CD4-positive, alpha-beta T cell (primary cell): ENCODE data around the gene KRTAP10-11. TPM values are rescaled to one million over a fixed set of nuclear protein-coding genes. Genes with fewer than 3 reads are reported as not detected.

Source experiments
- ATAC-seq: fragments of 200-7000 bp; cut with Tn5 transposase; one replicate; pipeline ENCODE4 v1.10.0; 2022; ENCODE audit warnings: mild to moderate bottlenecking; ENCODE audit not compliant: poor library complexity
- CTCF ChIA-PET: fragments of 350-600 bp; sonication (Branson Sonifier 250); formaldehyde crosslinking; loops from one replicate; lab custom pipeline; 2021; ENCODE audit warnings: antibody characterized with exemption, inconsistent platforms; lab: Charles Lee
- POLR2A ChIA-PET: fragments of 350-600 bp; sonication (Branson Sonifier 250); formaldehyde crosslinking; loops from one replicate; lab custom pipeline; 2021; ENCODE audit warnings: antibody characterized with exemption, inconsistent platforms; lab: Charles Lee
- DNase-seq, 14 experiments: peaks; one replicate each; pipeline ENCODE4 v3.0.0-alpha.2; 2013 to 2020; ENCODE audit warnings: mixed read lengths in 2 of 14
- H3K27ac ChIP-seq, 2 donors: one replicate each; pipeline versions ENCODE4 v1.5.1 to v1.7.0; 2013; ENCODE audit warnings: low read length in 2 of 2, low read depth in 1 of 2, mild to moderate bottlenecking in 1 of 2
- H3K27me3 ChIP-seq, 2 experiments: 1 replicate in 1 of 2; 2 replicates in 1 of 2; pipeline versions ENCODE4 v1.6.1 to v1.7.0; 2013; ENCODE audit warnings: low read length in 2 of 2, control low read depth in 1 of 2, mild to moderate bottlenecking in 1 of 2, moderate library complexity in 1 of 2; ENCODE audit not compliant: insufficient read depth in 2 of 2, control insufficient read depth in 1 of 2
- H3K36me3 ChIP-seq: one replicate; pipeline ENCODE4 v1.6.1; 2013; ENCODE audit warnings: low read length, control low read depth; ENCODE audit not compliant: insufficient read depth
- H3K4me1 ChIP-seq: one replicate; pipeline ENCODE4 v1.6.1; 2013; ENCODE audit warnings: low read length, control low read depth; ENCODE audit not compliant: insufficient read depth
- H3K4me3 ChIP-seq: one replicate; pipeline ENCODE4 v1.5.1; 2013; ENCODE audit warnings: mild to moderate bottlenecking, low read length, moderate library complexity
- H3K9me3 ChIP-seq, 2 experiments: 1 replicate in 1 of 2; 2 replicates in 1 of 2; pipeline versions ENCODE4 v1.6.1 to v1.7.0; 2013; ENCODE audit warnings: low read length in 2 of 2, mild to moderate bottlenecking in 2 of 2, control low read depth in 1 of 2, moderate library complexity in 1 of 2; ENCODE audit not compliant: control insufficient read depth in 1 of 2, insufficient read depth in 1 of 2
- H3K27ac Mint-ChIP-seq: one replicate; pipeline ENCODE4 v1.8.0; 2020; ENCODE audit warnings: mixed read lengths
- H3K27me3 Mint-ChIP-seq: one replicate; pipeline ENCODE4 v1.8.0; 2021; ENCODE audit warnings: mixed read lengths
- H3K36me3 Mint-ChIP-seq: one replicate; pipeline ENCODE4 v1.8.0; 2021; ENCODE audit warnings: low read depth, mixed read lengths
- H3K4me1 Mint-ChIP-seq: one replicate; pipeline ENCODE4 v1.8.0; 2021; ENCODE audit warnings: low read depth, mixed read lengths
- H3K4me3 Mint-ChIP-seq: one replicate; pipeline ENCODE4 v1.8.0; 2020; ENCODE audit warnings: mild to moderate bottlenecking, mixed read lengths
- H3K9me3 Mint-ChIP-seq: one replicate; pipeline ENCODE4 v1.8.0; 2020; ENCODE audit warnings: mixed read lengths
- intact Hi-C, 2 experiments: fragments of 100-400 bp; cut with DNase I in 1 of 2; cut with micrococcal nuclease in 1 of 2; formaldehyde crosslinking; loops; one replicate each; pipeline versions ENCODE4 v1.15.1 to v1.9.0; 2023 to 2025; cut with DNase I, micrococcal nuclease
- total RNA-seq, 174 experiments: library from RNA in 2 of 174; stranded (reverse) in 2 of 174; gene quantifications; one replicate each; pipeline ENCODE4 v1.2.3 and lab custom pipeline; 2021 to 2026
- TF ChIP-seq, protein P1 (sequence below): fragments of 200-600 bp; IDR thresholded peaks from one replicate; pipeline ENCODE4 v1.8.0; 2022; ENCODE audit warnings: antibody characterized with exemption, mild to moderate bottlenecking

The KRTAP10-11 gene
- total RNA-seq, 2 experiments from 2014 or later, result not detected

DNA sequence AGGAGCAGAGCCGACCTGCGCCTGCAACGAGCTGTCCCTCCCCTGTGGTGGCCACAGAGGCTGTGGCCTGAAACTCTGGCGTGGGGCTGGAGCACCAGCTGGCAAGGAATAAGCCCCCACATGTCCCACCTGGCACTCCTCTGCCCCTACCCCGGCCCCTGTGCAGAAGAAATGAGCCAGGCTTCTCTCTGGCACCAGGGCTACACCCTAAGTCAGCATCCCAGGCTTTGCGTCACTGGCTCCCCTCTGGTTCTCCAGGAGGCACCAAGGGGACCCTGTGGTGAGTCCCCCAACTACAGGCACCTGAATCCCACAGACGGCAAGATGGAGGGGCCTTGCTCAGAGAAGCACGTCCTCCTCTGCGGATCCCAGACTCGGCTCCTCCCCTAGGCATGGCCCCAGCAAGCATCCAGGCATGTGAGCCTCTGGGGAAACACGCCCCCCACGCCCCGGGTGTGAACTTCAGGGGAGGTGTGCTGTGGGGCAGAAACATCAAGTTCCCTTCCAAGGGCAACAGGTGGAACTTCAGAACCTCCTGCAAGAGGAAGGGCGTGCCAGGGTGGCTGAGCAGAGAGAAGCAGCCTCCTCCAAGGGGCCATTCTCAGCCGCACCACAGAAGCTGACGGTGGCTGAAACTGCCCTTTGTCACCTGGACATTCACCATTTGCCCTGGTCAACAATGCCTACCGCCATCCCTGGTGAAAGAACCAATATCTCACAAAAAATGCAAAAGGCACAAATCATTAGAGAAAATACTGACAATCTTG, 42.9 kb upstream of the KRTAP10-11 start:
- peaks cover 7 to 14% of the 10 kb centered on the region in 2 experiments for H3K9me3 ChIP-seq
- no peaks in the 10 kb centered on the region for H3K27me3 ChIP-seq
- no peaks in the 10 kb centered on the region for H3K36me3 ChIP-seq
- Mint-ChIP-seq H3K36me3 (no peaks in the 10 kb centered on the region), H3K4me1 (no peaks in the 10 kb centered on the region), H3K9me3 (peaks cover 2% of the 10 kb centered on the region), H3K27me3 (peaks cover 4% of the 10 kb centered on the region), H3K27ac (no peak overlapping the region), H3K4me3 (no peak overlapping the region)
- H3K27ac ChIP-seq, result no peak overlapping the region
- ATAC-seq, result no peak
- intact Hi-C loops, result no loop called here
- H3K4me3 ChIP-seq, result no peak overlapping the region
- TF ChIP-seq, protein P1, sequence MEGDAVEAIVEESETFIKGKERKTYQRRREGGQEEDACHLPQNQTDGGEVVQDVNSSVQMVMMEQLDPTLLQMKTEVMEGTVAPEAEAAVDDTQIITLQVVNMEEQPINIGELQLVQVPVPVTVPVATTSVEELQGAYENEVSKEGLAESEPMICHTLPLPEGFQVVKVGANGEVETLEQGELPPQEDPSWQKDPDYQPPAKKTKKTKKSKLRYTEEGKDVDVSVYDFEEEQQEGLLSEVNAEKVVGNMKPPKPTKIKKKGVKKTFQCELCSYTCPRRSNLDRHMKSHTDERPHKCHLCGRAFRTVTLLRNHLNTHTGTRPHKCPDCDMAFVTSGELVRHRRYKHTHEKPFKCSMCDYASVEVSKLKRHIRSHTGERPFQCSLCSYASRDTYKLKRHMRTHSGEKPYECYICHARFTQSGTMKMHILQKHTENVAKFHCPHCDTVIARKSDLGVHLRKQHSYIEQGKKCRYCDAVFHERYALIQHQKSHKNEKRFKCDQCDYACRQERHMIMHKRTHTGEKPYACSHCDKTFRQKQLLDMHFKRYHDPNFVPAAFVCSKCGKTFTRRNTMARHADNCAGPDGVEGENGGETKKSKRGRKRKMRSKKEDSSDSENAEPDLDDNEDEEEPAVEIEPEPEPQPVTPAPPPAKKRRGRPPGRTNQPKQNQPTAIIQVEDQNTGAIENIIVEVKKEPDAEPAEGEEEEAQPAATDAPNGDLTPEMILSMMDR, result no peak
- DNase-seq, result no peak
- ChIA-PET POLR2A (interaction anchor here (0.6 kb wide), 1 partner anchor 959 kb away, joined by 3 read pairs; no protein-coding TSS in a partner anchor), CTCF (no interaction called here)
- H3K4me1 ChIP-seq, result peaks cover 2% of the 10 kb centered on the region

DNA sequence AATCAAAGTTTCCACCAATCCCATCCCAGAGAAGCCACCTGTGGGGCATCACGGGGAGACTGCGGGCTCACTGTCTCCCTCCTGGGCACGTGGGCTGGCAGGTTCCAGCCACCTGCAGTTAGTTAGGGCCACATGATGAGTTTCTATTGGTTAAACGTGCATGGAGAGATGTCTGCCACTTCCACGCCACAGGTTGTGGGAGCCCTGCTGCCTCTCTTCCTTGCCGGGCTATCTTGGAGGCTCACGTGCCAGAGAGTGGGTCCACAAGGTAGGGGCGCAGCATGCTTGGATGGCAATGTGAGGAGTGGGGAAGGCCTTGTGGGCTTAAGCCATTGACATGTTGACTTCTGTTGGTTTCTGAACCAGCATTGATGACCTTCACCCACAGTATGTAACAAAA, 42.3 kb upstream of the KRTAP10-11 start:
- Histone ChIP-seq H3K4me1 (peaks cover 2% of the 10 kb centered on the region), H3K27ac (no peak overlapping the region), H3K9me3 (peaks cover 2 to 11% of the 10 kb centered on the region in 2 experiments), H3K4me3 (no peak overlapping the region), H3K36me3 (no peaks in the 10 kb centered on the region), H3K27me3 (no peaks in the 10 kb centered on the region)
- ChIA-PET POLR2A (no interaction called here), CTCF (no interaction called here)
- peaks cover 4% of the 10 kb centered on the region for H3K9me3 Mint-ChIP-seq
- H3K4me1 Mint-ChIP-seq, result no peaks in the 10 kb centered on the region
- no peak overlapping the region for H3K27ac Mint-ChIP-seq
- intact Hi-C loops, result no loop called here
- no peaks in the 10 kb centered on the region for H3K36me3 Mint-ChIP-seq
- DNase-seq (no peak), ATAC-seq (no peak)
- no peak overlapping the region for H3K4me3 Mint-ChIP-seq
- TF ChIP-seq, protein P1, result no peak
- peaks cover 4% of the 10 kb centered on the region for H3K27me3 Mint-ChIP-seq

DNA sequence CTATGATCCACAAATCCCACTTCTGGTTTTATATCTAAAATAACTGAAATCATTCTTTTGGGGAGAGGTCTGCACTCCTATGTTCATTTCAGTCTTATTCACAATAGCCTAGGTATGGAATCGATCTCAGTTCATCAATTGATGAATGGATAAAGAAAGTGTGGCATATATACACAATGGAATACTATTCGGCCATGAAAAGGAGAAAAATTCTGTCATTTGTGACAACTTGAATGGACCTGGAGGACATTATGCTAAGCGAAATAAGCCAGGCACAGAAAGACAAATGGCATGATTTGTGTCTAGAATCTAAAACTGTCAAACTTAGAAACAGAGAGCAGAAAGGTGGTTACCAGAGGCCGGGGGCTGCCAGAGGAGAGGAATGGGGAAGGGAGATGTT, 39.7 kb upstream of the KRTAP10-11 start:
- Histone ChIP-seq H3K27ac (no peak overlapping the region), H3K36me3 (no peaks in the 10 kb centered on the region), H3K4me1 (peaks cover 2% of the 10 kb centered on the region), H3K9me3 (peaks cover 18 to 22% of the 10 kb centered on the region in 2 experiments), H3K4me3 (no peak overlapping the region), H3K27me3 (no peaks in the 10 kb centered on the region)
- Mint-ChIP-seq H3K36me3 (no peaks in the 10 kb centered on the region), H3K27ac (no peak overlapping the region), H3K27me3 (peaks cover 4% of the 10 kb centered on the region), H3K4me3 (no peak overlapping the region), H3K4me1 (no peaks in the 10 kb centered on the region), H3K9me3 (peaks cover 10% of the 10 kb centered on the region)
- DNase-seq, result no peak
- intact Hi-C loops, result no loop called here
- CTCF ChIA-PET, result no interaction called here
- ATAC-seq, result no peak
- TF ChIP-seq, protein P1, result no peak
- POLR2A ChIA-PET, result no interaction called here
